IgD-negative memory B cell (primary cell): ENCODE results near the gene TMEM88. TPM values are rescaled to one million over a fixed set of nuclear protein-coding genes. Genes with fewer than 3 reads are reported as not detected.
A peak's percentile ranks its signal among the peaks of the same experiment; 100 is the strongest.

ENCODE experiments used
- H3K27ac Mint-ChIP-seq, 3 donors: one replicate each; pipeline ENCODE4 v1.8.0; 2020 to 2022; ENCODE audit warnings: mild to moderate bottlenecking in 3 of 3, mixed read lengths in 3 of 3, moderate library complexity in 1 of 3
- H3K27me3 Mint-ChIP-seq: one replicate; pipeline ENCODE4 v1.8.0; 2021; ENCODE audit warnings: mixed read lengths
- H3K36me3 Mint-ChIP-seq: one replicate; pipeline ENCODE4 v1.8.0; 2020; ENCODE audit warnings: mild to moderate bottlenecking, mixed read lengths
- H3K4me1 Mint-ChIP-seq, 3 donors: one replicate each; pipeline ENCODE4 v1.8.0; 2020 to 2022; ENCODE audit warnings: mixed read lengths in 3 of 3, mild to moderate bottlenecking in 1 of 3
- H3K4me3 Mint-ChIP-seq, 4 donors: one replicate each; pipeline ENCODE4 v1.8.0; 2020 to 2022; ENCODE audit warnings: mild to moderate bottlenecking in 4 of 4, mixed read lengths in 4 of 4, moderate library complexity in 3 of 4
- H3K9me3 Mint-ChIP-seq, 3 donors: one replicate each; pipeline ENCODE4 v1.8.0; 2020 to 2021; ENCODE audit warnings: mixed read lengths in 3 of 3, mild to moderate bottlenecking in 1 of 3
- polyA plus RNA-seq: library from polyadenylated mRNA; unstranded; fragments of 300-500 nt; fragmentation: Illumina TruSeq; gene quantifications from one replicate; pipeline ENCODE4 v1.2.3, GENCODE V29; 2021

The TMEM88 gene
- polyA plus RNA-seq, 1 donor from 2014 or later: not detected

DNA sequence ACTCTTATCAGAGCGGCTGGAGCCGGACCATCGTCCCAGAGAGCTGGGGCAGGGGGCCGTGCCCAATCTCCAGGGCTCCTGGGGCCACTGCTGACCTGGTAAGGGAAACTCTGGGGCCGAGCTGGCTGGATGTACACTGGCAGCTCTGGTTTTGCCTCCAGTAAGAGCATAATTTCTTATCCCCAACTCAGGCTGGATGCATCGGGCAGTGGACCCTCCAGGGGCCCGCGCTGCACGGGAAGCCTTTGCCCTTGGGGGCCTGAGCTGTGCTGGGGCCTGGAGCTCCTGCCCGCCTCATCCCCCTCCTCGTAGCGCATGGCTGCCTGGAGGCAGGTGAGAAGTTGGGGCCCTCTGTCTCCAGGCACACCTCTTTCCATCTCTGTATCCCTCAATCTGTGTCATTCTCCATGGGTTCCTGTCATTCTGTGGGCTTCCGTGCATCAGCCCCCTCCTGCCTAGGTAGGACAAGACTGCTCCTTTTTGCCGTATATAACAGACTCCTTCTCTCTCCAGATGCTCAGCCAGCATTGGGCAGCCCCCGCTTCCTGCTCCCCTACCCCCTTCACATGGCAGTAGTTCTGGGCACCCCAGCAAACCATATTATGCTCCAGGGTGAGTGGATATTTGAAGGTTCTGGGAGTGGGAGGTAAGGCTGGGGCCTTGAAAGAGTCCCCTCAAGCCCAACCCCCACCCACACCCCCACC lies 9.4 kb upstream of the TMEM88 start:
- Mint-ChIP-seq H3K27me3 (peaks cover 1% of the 10 kb centered on the region), H3K4me3 (peak overlapping the region; percentile 83 to 100 (median 94)), H3K36me3 (peaks cover 2% of the 10 kb centered on the region), H3K9me3 (no peaks in the 10 kb centered on the region), H3K27ac (peak overlapping the region; percentile 93 to 100 (median 100)), H3K4me1 (peaks cover 10 to 15% (median 12%) of the 10 kb centered on the region in 3 donors)

DNA sequence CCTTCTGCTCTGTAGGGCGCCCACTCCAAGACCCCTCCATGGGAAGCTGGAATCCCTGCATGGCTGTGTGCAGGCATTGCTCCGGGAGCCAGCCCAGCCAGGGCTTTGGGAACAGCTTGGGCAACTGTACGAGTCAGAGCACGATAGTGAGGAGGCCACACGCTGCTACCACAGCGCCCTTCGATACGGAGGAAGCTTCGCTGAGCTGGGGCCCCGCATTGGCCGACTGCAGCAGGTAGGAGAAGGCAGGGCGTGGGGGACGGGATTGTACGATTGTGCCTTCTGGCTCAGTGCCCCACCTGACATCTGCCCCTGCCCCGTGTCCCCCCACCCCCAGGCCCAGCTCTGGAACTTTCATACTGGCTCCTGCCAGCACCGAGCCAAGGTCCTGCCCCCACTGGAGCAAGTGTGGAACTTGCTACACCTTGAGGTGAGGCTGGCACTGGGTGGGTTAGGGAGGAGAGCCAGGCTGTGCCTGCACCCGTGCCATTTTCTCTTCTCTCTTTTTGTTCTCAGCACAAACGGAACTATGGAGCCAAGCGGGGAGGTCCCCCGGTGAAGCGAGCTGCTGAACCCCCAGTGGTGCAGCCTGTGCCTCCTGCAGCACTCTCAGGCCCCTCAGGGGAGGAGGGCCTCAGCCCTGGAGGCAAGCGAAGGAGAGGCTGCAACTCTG lies 8.7 kb upstream of the TMEM88 start:
- peak overlapping the region in 1 of 4 donors; percentile 91 for H3K4me3 Mint-ChIP-seq
- H3K27ac Mint-ChIP-seq: peak overlapping the region in 2 of 3 donors; percentile 93 to 100
- H3K27me3 Mint-ChIP-seq: peaks cover 1% of the 10 kb centered on the region
- peaks cover 5 to 12% (median 7%) of the 10 kb centered on the region in 3 donors for H3K4me1 Mint-ChIP-seq
- no peaks in the 10 kb centered on the region for H3K9me3 Mint-ChIP-seq
- H3K36me3 Mint-ChIP-seq: peaks cover 2% of the 10 kb centered on the region

DNA sequence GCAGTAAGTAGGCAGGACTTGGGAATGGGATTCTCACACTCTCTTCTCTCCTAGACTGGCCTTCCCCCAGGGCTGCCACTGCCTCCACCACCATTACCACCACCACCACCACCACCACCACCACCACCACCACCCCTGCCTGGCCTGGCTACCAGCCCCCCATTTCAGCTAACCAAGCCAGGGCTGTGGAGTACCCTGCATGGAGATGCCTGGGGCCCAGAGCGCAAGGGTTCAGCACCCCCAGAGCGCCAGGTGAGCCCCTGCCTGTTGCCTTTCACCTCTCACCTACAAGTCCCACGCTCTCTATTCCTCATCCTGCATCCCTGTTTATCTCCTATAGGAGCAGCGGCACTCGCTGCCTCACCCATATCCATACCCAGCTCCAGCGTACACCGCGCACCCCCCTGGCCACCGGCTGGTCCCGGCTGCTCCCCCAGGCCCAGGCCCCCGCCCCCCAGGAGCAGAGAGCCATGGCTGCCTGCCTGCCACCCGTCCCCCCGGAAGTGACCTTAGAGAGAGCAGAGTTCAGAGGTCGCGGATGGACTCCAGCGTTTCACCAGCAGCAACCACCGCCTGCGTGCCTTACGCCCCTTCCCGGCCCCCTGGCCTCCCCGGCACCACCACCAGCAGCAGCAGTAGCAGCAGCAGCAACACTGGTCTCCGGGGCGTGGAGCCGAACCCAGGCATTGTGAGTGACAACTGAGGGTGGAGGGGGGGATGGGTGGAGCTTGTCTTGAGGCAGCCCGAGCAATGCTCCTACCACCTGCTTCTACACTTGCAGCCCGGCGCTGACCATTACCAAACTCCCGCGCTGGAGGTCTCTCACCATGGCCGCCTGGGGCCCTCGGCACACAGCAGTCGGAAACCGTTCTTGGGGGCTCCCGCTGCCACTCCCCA lies 7.9 kb upstream of the TMEM88 start:
- Mint-ChIP-seq H3K4me3 (peak overlapping the region in 1 of 4 donors; percentile 91), H3K27ac (peak overlapping the region in 2 of 3 donors; percentile 63 to 93), H3K4me1 (peaks cover 9 to 16% (median 10%) of the 10 kb centered on the region in 3 donors), H3K27me3 (no peaks in the 10 kb centered on the region), H3K9me3 (no peaks in the 10 kb centered on the region), H3K36me3 (peaks cover 2% of the 10 kb centered on the region)

- H3K9me3 Mint-ChIP-seq: no peaks in the 10 kb centered on the region
- H3K27ac Mint-ChIP-seq: peak overlapping the region in 1 of 3 donors; percentile 67
- peak overlapping the region in 1 of 4 donors; percentile 38 for H3K4me3 Mint-ChIP-seq
- H3K4me1 Mint-ChIP-seq: peaks cover 9 to 13% (median 11%) of the 10 kb centered on the region in 3 donors
- no peaks in the 10 kb centered on the region for H3K27me3 Mint-ChIP-seq
- peaks cover 2% of the 10 kb centered on the region for H3K36me3 Mint-ChIP-seq
Measured at GRCh38 chr17:7848131-7848579, 6.7 kb upstream of the TMEM88 start.

DNA sequence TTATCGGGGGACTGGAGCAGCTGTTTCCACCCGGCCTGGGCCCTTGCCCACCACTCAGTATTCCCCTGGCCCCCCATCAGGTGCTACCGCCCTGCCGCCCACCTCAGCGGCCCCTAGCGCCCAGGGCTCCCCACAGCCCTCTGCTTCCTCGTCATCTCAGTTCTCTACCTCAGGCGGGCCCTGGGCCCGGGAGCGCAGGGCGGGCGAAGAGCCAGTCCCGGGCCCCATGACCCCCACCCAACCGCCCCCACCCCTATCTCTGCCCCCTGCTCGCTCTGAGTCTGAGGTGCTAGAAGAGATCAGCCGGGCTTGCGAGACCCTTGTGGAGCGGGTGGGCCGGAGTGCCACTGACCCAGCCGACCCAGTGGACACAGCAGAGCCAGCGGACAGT lies 6.1 kb upstream of the TMEM88 start:
- Mint-ChIP-seq H3K4me3 (no peak overlapping the region), H3K27me3 (no peaks in the 10 kb centered on the region), H3K36me3 (peaks cover 2% of the 10 kb centered on the region), H3K27ac (no peak overlapping the region), H3K9me3 (no peaks in the 10 kb centered on the region), H3K4me1 (peaks cover 6 to 13% (median 8%) of the 10 kb centered on the region in 3 donors)

- H3K27me3 Mint-ChIP-seq: no peaks in the 10 kb centered on the region
- no peaks in the 10 kb centered on the region for H3K9me3 Mint-ChIP-seq
- peak overlapping the region in 2 of 3 donors; percentile 53 to 100 for H3K27ac Mint-ChIP-seq
- H3K36me3 Mint-ChIP-seq: peaks cover 2% of the 10 kb centered on the region
- peaks cover 5 to 13% (median 7%) of the 10 kb centered on the region in 3 donors for H3K4me1 Mint-ChIP-seq
- peak overlapping the region in 2 of 4 donors; percentile 17 to 91 for H3K4me3 Mint-ChIP-seq
Measured at GRCh38 chr17:7849130-7849750, 5.6 kb upstream of the TMEM88 start.

GRCh38 chr17:7849751-7850504 lies 4.9 kb upstream of the TMEM88 start:
- no peaks in the 10 kb centered on the region for H3K27me3 Mint-ChIP-seq
- H3K4me3 Mint-ChIP-seq: peak overlapping the region in 2 of 4 donors; percentile 49 to 91
- peaks cover 2% of the 10 kb centered on the region for H3K36me3 Mint-ChIP-seq
- H3K9me3 Mint-ChIP-seq: no peaks in the 10 kb centered on the region
- H3K4me1 Mint-ChIP-seq: peaks cover 5 to 13% (median 7%) of the 10 kb centered on the region in 3 donors
- peak overlapping the region; percentile 53 to 100 (median 83) for H3K27ac Mint-ChIP-seq

GRCh38 chr17:7850701-7851437 lies 4.0 kb upstream of the TMEM88 start:
- Mint-ChIP-seq H3K4me1 (peaks cover 7 to 15% (median 11%) of the 10 kb centered on the region in 3 donors), H3K4me3 (peak overlapping the region; percentile 75 to 92 (median 91)), H3K36me3 (peaks cover 2% of the 10 kb centered on the region)

GRCh38 chr17:7851438-7852261 lies 3.2 kb upstream of the TMEM88 start:
- Mint-ChIP-seq H3K36me3 (peaks cover 2% of the 10 kb centered on the region), H3K4me3 (peak overlapping the region; percentile 75 to 92 (median 91)), H3K27me3 (no peaks in the 10 kb centered on the region), H3K27ac (peak overlapping the region; percentile 43 to 100 (median 91)), H3K4me1 (peaks cover 7 to 19% (median 12%) of the 10 kb centered on the region in 3 donors), H3K9me3 (no peaks in the 10 kb centered on the region)

More at GRCh38 chr17:7850701-7851437, 4.0 kb upstream of the TMEM88 start:
- Mint-ChIP-seq H3K9me3 (no peaks in the 10 kb centered on the region), H3K27ac (peak overlapping the region; percentile 43 to 100 (median 91)), H3K27me3 (no peaks in the 10 kb centered on the region)

- H3K27me3 Mint-ChIP-seq: no peaks in the 10 kb centered on the region
- no peaks in the 10 kb centered on the region for H3K9me3 Mint-ChIP-seq
- H3K4me3 Mint-ChIP-seq: peak overlapping the region in 2 of 4 donors; percentile 3 to 91
- peaks cover 7 to 19% (median 12%) of the 10 kb centered on the region in 3 donors for H3K4me1 Mint-ChIP-seq
- peak overlapping the region in 1 of 3 donors; percentile 100 for H3K27ac Mint-ChIP-seq
- H3K36me3 Mint-ChIP-seq: peaks cover 2% of the 10 kb centered on the region
Measured at GRCh38 chr17:7852262-7852670, 2.6 kb upstream of the TMEM88 start.

GRCh38 chr17:7852919-7853690 lies 1.8 kb upstream of the TMEM88 start:
- peak overlapping the region in 1 of 3 donors; percentile 100 for H3K27ac Mint-ChIP-seq
- peaks cover 2% of the 10 kb centered on the region for H3K36me3 Mint-ChIP-seq
- peak overlapping the region in 2 of 4 donors; percentile 60 to 91 for H3K4me3 Mint-ChIP-seq
- no peaks in the 10 kb centered on the region for H3K9me3 Mint-ChIP-seq
- no peaks in the 10 kb centered on the region for H3K27me3 Mint-ChIP-seq
- H3K4me1 Mint-ChIP-seq: peaks cover 7 to 19% (median 12%) of the 10 kb centered on the region in 3 donors

- Mint-ChIP-seq H3K9me3 (no peaks in the 10 kb centered on the region), H3K36me3 (peaks cover 2% of the 10 kb centered on the region), H3K27me3 (no peaks in the 10 kb centered on the region), H3K4me3 (peak overlapping the region in 1 of 4 donors; percentile 58), H3K27ac (peak overlapping the region in 2 of 3 donors; percentile 20 to 69), H3K4me1 (peaks cover 9 to 21% (median 12%) of the 10 kb centered on the region in 3 donors)
Measured at GRCh38 chr17:7853691-7854038, 1.2 kb upstream of the TMEM88 start.
